ACHN (cell line): ENCODE results near the gene CCDC110.
"Not testable (repeated sequence)": the region's sequence is repeated elsewhere in the genome, so short reads cannot be mapped to it uniquely, and the experiment has no call there.

Experiments
- DNase-seq: peaks from one replicate; pipeline ENCODE4 v3.0.0-alpha.2; 2015
- in situ Hi-C: cut with HindIII; loops from 2 replicates; pipeline ENCODE4 v1.10.0; 2017; ENCODE audit warnings: low sequenced_read_pairs, low pct_ligation_motif_present, low pct_unique_long_range_greater_than_20kb

Gene CCDC110

GRCh38 chr4:185471235-185472102, at the start of gene CCDC110:
CCDC110 (minus strand) TSS chr4:185471733; CDS start chr4:185471683, 50 bp downstream.
- in situ Hi-C loops, result no loop called here
- DNase-seq, result peak; percentile 79

GRCh38 chr4:185520119-185520518, 48.6 kb upstream of the CCDC110 start:
- no peak for DNase-seq
- in situ Hi-C loops, result no loop called here

DNA sequence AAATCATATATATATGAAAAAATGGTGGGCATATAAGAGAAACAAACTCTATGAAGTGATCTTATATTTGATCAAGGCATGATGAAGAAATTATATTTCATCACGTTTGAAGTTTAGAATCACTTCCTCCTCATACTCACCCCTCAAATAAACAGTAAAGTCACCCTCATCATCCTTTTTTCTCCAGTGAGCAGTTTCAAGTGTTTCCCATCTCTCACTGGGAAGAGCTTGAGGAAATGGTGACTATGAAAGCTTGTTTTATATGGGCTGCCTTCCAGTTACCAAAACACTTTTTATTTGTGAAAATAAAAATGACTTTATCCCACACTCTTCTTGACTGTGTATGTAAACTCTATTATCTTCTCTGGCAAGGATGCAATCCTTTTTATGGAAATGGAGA, 47.0 kb upstream of the CCDC110 start:
- DNase-seq, result no peak
- in situ Hi-C loops, result no loop called here

DNA sequence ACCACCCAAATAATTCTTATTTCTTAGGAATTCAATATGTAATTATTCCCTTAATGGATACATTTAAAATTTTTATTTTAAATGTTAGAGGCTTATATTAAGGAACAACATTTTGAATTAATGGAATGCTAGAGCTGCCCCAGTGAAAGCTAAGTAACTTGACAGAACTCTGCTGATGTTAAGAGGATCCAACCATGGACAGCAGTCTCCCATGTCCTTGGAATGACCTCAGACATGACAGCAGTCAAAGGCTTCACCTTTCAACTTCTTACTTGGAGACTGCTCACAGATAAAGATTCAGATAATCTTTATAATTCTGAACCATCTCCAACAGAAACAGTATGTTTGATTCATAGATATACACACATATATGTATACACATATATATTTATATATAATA, 46.5 kb upstream of the CCDC110 start:
- no peak for DNase-seq
- in situ Hi-C loops, result no loop called here

- DNase-seq, result no peak
- in situ Hi-C loops, result no loop called here
Measured at GRCh38 chr4:185515248-185515647, 43.7 kb upstream of the CCDC110 start.

DNA sequence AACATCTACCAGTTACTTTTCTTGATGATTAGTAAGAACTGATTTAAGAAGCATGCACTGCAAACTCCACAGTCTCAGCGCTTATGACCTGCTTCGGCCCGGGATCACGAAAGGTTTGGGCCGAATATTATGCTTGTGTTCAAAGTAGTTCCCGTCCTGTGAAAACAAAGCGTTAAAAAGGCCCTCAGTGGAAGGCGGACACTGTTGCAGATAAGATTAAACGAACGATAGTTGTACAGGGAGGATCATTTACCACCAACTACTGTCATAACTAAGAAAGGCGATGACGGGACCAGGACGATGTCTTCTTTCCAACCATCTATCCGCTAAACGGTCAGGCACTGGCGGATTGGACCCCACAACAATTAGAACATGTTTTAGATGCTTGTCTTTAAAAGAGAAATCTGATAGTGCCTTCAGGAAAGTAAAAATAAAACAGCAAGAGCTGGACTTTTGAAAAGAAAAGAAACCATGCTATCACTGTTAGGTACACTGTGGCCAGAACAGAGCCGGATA, 42.7 kb upstream of the CCDC110 start:
- no peak for DNase-seq
- in situ Hi-C loops, result no loop called here

- no peak for DNase-seq
- in situ Hi-C loops, result no loop called here
Measured at GRCh38 chr4:185513489-185514181, 42.1 kb upstream of the CCDC110 start.

DNA sequence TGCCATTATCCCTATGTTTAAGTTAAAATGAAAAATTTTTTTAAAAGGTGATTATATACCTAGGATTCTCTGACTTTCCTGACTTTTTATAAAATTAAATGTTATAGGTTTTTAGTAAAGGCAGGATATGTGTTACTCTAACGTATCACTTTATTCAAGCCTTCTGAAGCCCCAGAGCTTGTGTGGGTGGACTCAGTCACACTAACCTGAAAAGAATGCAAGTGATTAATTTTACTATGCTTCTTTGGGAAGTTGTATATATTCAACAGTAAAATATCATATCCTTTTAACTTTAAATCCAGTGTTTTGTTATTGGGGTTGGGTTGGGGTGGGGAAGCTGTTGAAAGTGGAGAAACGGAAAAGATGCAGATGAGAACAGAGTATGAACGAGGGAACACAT, 41.0 kb upstream of the CCDC110 start:
- DNase-seq, result no peak
- in situ Hi-C loops, result no loop called here

- in situ Hi-C loops, DNase-seq: not testable (repeated sequence)
Measured at GRCh38 chr4:185511243-185511642, 39.7 kb upstream of the CCDC110 start.

GRCh38 chr4:185510806-185511205, 39.3 kb upstream of the CCDC110 start:
- in situ Hi-C loops, result no loop called here
- DNase-seq, result no peak

GRCh38 chr4:185508181-185508580, 36.6 kb upstream of the CCDC110 start:
- no peak for DNase-seq

GRCh38 chr4:185506422-185506821, 34.9 kb upstream of the CCDC110 start:
- in situ Hi-C loops, result no loop called here
- no peak for DNase-seq

More at GRCh38 chr4:185508181-185508580, 36.6 kb upstream of the CCDC110 start:
- in situ Hi-C loops, result no loop called here

GRCh38 chr4:185504098-185505047, 32.8 kb upstream of the CCDC110 start:
- in situ Hi-C loops, result no loop called here
- DNase-seq, result peak; percentile 52

- no peak for DNase-seq
- in situ Hi-C loops, result no loop called here
Measured at GRCh38 chr4:185502386-185502785, 30.9 kb upstream of the CCDC110 start.

- DNase-seq, result no peak
- in situ Hi-C loops, result no loop called here
Measured at GRCh38 chr4:185500576-185500975, 29.0 kb upstream of the CCDC110 start.

DNA sequence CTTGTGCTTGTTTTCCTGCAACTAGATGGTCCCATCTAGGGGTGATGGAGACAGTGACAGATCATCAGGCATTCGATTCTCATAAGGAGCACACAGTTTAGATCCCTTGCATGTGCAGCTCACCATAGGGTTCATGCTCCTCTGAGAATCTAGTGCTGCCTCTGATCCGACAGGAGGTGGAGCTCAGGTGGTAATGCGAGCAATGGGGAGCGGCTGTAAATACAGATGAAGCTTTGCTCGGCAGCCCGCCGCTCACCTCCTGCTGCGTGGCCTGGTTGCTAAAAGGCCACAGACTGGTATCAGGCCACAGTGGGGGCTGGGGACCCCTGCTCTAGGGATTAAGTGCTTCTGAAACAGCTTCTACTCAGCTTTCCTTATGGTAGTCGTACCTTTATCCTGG, 28.5 kb upstream of the CCDC110 start:
- in situ Hi-C loops, result no loop called here
- no peak for DNase-seq

DNA sequence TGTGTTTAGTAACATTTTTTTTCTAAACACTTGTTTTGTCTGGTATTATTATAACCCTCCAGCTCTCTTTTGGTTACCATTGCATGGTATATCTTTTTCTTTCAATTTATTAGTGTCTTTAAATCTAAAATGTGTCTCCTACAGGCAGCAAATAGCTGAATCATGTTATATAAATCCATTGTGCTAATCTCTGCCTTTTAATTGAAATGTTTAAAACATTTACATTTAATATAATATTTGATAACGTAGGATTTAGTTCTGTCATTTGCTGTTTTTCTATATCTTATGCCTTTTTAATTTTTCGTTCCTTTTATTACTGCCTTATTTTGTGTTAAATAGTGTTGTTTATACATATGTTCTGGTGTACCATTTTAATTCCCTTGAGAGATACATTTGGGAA, 17.1 kb upstream of the CCDC110 start:
- in situ Hi-C loops, result no loop called here

DNA sequence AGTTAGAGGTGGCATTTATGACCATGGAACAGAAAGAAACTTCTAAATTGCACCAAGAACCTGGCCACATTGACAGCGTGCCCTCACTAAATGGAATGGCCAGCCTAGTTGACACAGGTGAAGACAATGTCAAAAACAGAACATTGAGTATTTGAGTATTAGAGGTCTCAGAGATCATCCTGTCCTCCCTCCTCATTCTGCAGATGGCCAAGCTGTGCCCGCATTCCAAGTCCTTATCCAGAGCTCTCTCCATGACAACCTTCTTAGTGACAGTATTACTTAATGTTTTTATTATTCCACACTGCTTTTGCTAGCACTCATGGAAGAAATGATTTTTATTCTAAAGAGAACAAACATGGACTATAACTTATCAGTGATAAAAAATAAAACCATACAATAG, 9.9 kb upstream of the CCDC110 start:
- no peak for DNase-seq
- in situ Hi-C loops, result no loop called here

More for the DNA sequence above, 17.1 kb upstream of the CCDC110 start:
- no peak for DNase-seq
